GM21515 (cell line): ENCODE measurements around the gene MDFI.

Experiments
- ATAC-seq: cut with Tn5 transposase; IDR thresholded peaks from one replicate; pipeline ENCODE4 v1.9.1; 2021; ENCODE audit not compliant: unreplicated experiment

The MDFI gene

GRCh38 chr6:41648070-41648585 lies 9.9 kb downstream of the MDFI start:
- ATAC-seq, result no peak

- no peak for ATAC-seq
Observed at GRCh38 chr6:41648921-41649320, 10.7 kb downstream of the MDFI start.

- ATAC-seq, result no peak
Observed at GRCh38 chr6:41649596-41649995, 11.3 kb downstream of the MDFI start.

GRCh38 chr6:41650120-41650519 lies 11.9 kb downstream of the MDFI start:
- ATAC-seq, result no peak

- ATAC-seq, result no peak
Observed at GRCh38 chr6:41651246-41651961, 13.1 kb downstream of the MDFI start.

GRCh38 chr6:41651962-41652657 lies 13.8 kb downstream of the MDFI start:
- no peak for ATAC-seq

- ATAC-seq, result no peak
Observed at GRCh38 chr6:41652866-41653652, 14.8 kb downstream of the MDFI start.

- no peak for ATAC-seq
Observed at GRCh38 chr6:41653691-41654090, 15.4 kb downstream of the MDFI start.

GRCh38 chr6:41654151-41654697 lies 16.0 kb downstream of the MDFI start:
- no peak for ATAC-seq

- ATAC-seq, result no peak
Observed at GRCh38 chr6:41654698-41655151, 16.5 kb downstream of the MDFI start.

- no peak for ATAC-seq
Observed at GRCh38 chr6:41655176-41655575, 16.9 kb downstream of the MDFI start.

- no peak for ATAC-seq
Observed at GRCh38 chr6:41655646-41656001, 17.4 kb downstream of the MDFI start.

GRCh38 chr6:41656002-41656691 lies 17.9 kb downstream of the MDFI start:
- no peak for ATAC-seq

GRCh38 chr6:41657131-41658094 lies 19.1 kb downstream of the MDFI start:
- no peak for ATAC-seq

GRCh38 chr6:41658636-41659035 lies 20.4 kb downstream of the MDFI start:
- no peak for ATAC-seq

GRCh38 chr6:41659935-41660334 lies 21.7 kb downstream of the MDFI start:
- no peak for ATAC-seq

GRCh38 chr6:41663568-41663967 lies 25.3 kb downstream of the MDFI start:
- ATAC-seq, result no peak

- no peak for ATAC-seq
Observed at GRCh38 chr6:41664271-41664670, 26.0 kb downstream of the MDFI start.

GRCh38 chr6:41667195-41667594 lies 28.9 kb downstream of the MDFI start:
- no peak for ATAC-seq

GRCh38 chr6:41668968-41669367 lies 30.7 kb downstream of the MDFI start:
- ATAC-seq, result no peak
